Endometrium (tissue), 2 donors: ENCODE measurements around the gene AKR1C8.

Experiments
- FAIRE-seq: peaks from 2 replicates; lab custom pipeline; 2012; peaks lifted over from hg19 to GRCh38; lab: Jason Lieb, UNC
- donor health status: control.
- donor health status: control.

The AKR1C8 gene

DNA sequence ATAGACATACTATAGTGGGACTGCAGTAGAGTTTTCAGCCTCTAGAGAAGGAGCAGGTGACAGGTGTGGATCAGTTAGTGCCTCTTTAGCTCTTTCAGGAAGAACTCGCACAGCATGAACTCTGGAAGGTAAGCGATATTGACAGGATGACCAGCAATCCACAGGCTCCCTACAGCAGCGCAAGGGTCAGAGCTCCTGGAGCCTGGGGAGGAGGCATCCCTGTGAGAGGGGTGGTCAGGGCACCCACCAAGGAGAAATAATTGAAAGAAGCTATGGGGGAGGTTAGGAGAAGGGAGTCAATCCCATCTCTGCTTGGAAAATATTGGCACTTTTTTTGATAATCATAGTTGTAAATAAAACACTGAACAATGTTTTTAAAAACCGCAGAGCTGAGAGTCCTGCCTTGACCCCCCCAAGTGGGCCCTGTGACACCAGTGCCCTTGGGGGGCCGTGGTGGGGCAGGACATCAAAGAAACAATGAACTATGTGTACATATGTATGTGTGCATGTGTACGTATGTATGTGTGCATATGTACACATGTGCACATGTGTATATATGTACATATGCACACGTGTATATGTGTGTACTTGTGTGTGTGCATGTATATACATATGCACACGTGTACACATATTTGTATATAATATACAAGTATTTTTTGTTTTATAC is 77.0 kb downstream of the AKR1C8 start:
- FAIRE-seq, result no peak

DNA sequence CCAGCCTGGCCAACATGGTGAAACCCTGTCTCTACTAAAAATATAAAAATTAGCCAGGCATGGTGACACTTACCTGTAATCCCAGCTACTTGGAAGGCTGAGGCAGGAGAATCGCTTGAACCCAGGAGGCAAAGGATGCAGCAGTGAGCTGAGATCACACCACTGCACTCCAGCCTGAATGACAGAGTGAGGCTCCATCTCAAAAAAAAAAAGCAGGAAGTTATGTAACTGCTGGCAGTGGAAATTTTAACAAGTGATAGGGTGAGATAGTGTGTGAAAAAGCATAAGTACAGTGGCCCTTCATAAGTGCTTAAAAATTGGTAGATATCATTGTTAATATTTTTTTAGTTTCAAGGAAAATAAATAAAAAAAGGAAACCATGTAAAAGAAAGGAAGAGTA is 78.4 kb downstream of the AKR1C8 start:
- no peak for FAIRE-seq

DNA sequence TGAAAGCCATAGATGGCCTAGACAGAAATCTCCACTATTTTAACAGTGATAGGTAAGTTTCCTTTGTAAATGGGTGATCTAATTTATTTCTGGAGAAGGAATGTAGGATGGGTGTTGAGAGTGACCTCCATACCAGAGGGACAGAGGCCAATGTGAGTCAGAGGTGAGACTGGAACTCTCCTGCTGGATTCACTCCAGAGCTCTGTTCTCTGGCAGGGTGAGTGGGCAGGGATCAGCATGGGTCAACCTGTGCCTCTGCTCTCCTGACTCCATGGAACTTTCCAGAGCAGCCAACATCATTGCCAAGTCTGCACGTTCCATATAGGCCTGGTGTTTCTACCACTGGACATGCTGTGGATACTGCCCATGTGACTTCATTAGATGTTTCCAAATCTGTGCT is 79.3 kb downstream of the AKR1C8 start:
- no peak for FAIRE-seq
